ENCODE measurements around the gene CPD.

DNA sequence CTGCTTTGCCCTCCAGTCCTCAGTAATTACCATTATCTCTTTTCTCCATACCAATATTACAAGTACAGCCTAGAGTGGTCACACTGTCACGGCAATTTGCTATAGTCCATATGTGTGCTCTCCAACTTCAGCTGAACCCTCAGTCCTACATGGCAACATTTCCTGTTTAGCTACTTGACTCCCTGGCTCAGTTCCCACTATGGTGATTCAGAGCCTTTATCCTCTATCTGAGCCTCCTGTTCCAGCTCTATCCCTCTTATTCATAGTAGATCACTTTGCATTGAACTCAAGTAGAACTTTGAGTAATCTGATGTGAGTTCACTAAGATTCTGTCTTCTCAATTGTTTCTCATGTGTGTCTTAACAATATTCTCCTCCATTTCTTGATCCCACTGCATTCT is 54.8 kb downstream of the CPD start:
- TF ChIP-seq CTCF (IDR thresholded peaks at IDR 0.05) (no peak), POLR2AphosphoS5 (IDR thresholded peaks at IDR 0.05) (no peak)

Data from sigmoid colon (tissue), 4 donors.